Lower leg skin (tissue), 3 donors: Measurements from ENCODE around the gene ZNF302.

Experiments
- POLR2A ChIP-seq, 2 donors: fragments of 450-650 bp; IDR thresholded peaks; one replicate each; pipeline ENCODE4 v1.6.1; 2016 to 2017; ENCODE audit warnings: antibody characterized with exemption in 2 of 2, mild to moderate bottlenecking in 1 of 2, moderate library complexity in 1 of 2
- TF ChIP-seq, protein P1 (sequence below), 3 donors: fragments of 450-650 bp; IDR thresholded peaks; one replicate each; pipeline ENCODE4 v1.5.1; 2016; ENCODE audit warnings: antibody characterized with exemption in 3 of 3, mild to moderate bottlenecking in 3 of 3, moderate library complexity in 2 of 3

DNA sequence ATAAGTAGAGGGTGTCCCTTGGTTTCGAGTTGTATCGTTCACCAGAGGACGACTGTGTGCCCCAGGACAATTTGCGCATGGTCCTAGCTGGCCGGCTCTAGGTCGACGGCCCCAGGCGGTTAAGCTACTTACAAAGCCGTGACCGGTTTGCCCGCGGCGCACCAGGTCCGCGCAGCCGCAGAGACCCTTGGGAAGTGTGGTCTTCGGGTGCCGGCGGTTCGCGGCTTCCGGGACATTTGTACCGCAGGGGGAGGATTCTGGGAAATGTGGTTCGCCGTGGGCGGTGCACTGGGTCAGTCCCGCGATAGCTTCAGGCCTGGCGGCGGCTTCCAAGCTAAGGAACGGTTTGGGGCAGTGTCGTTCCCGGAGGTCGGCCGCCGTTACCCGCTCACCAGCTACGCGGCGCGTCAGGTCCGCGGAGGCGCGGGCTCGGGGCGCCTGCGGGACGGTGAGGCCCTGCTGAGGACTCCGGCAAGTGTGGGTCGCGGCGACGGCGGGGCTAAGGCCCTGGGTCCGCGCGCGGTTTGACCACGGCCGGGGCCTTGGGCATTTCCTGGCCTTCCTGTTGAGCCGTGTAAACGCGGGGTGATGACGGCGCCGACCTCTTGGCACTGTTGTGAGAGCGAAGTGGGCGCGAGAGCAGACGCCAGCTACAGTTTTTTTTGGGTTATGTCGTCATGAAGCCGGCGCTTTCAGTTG lies at the start of gene ZNF302:
- TF ChIP-seq, protein P1, sequence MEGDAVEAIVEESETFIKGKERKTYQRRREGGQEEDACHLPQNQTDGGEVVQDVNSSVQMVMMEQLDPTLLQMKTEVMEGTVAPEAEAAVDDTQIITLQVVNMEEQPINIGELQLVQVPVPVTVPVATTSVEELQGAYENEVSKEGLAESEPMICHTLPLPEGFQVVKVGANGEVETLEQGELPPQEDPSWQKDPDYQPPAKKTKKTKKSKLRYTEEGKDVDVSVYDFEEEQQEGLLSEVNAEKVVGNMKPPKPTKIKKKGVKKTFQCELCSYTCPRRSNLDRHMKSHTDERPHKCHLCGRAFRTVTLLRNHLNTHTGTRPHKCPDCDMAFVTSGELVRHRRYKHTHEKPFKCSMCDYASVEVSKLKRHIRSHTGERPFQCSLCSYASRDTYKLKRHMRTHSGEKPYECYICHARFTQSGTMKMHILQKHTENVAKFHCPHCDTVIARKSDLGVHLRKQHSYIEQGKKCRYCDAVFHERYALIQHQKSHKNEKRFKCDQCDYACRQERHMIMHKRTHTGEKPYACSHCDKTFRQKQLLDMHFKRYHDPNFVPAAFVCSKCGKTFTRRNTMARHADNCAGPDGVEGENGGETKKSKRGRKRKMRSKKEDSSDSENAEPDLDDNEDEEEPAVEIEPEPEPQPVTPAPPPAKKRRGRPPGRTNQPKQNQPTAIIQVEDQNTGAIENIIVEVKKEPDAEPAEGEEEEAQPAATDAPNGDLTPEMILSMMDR (IDR thresholded peaks at IDR 0.05) = no peak
- peak in 1 of 2 donors; percentile 33 for TF ChIP-seq POLR2A (IDR thresholded peaks at IDR 0.05)
